Measurements from ENCODE around the gene RHBDL3. TPM values are rescaled to one million over a fixed set of nuclear protein-coding genes. Genes with fewer than 3 reads are reported as not detected.

Gene RHBDL3
- total RNA-seq, 1 experiment from 2014 or later = not detected

GRCh38 chr17:32239456-32239855 lies 26.2 kb upstream of the RHBDL3 start:
- H3K27me3 ChIP-seq (ENCODE audit: insufficient read depth, low read depth) = no peaks in the 10 kb centered on the region
- no peak for DNase-seq
- intact Hi-C loops (cut with micrococcal nuclease; ENCODE audit: unreplicated experiment) = no loop called here
- H3K9me2 ChIP-seq (ENCODE audit: insufficient read depth) = no peaks in the 10 kb centered on the region
- no peak overlapping the region for H3K4me3 ChIP-seq
- no peaks in the 10 kb centered on the region for H3F3A ChIP-seq (ENCODE audit: insufficient read depth, low read depth)
- no TSS peak for BruUV-seq (replicated peaks)
- no peaks in the 10 kb centered on the region for H3K79me2 ChIP-seq (ENCODE audit: low read depth)
- H4K20me1 ChIP-seq (ENCODE audit: insufficient read depth) = no peaks in the 10 kb centered on the region
- H3K9me3 ChIP-seq (ENCODE audit: insufficient read depth, low read depth) = no peaks in the 10 kb centered on the region
- H3K27ac ChIP-seq = no peak overlapping the region
- H3K4me1 ChIP-seq (replicated peaks; ENCODE audit: insufficient read depth) = no peaks in the 10 kb centered on the region
- no peak for TF ChIP-seq EZH2 (IDR thresholded peaks at IDR 0.05; ENCODE audit: low read depth)
- TF ChIP-seq CTCF (conservative IDR thresholded peaks at IDR 0.05) = no peak
- H3K4me2 ChIP-seq = no peak overlapping the region
- no peaks in the 10 kb centered on the region for H3K36me3 ChIP-seq (ENCODE audit: low read depth)
- no peak overlapping the region for H2AFZ ChIP-seq
- POLR2A ChIA-PET (ENCODE audit: unreplicated experiment) = no interaction called here
- CTCF ChIA-PET = no interaction called here

- no peak for TF ChIP-seq CTCF (conservative IDR thresholded peaks at IDR 0.05)
- TF ChIP-seq EZH2 (IDR thresholded peaks at IDR 0.05; ENCODE audit: low read depth) = no peak
- no peak overlapping the region for H2AFZ ChIP-seq
- no peaks in the 10 kb centered on the region for H3K9me2 ChIP-seq (ENCODE audit: insufficient read depth)
- no peaks in the 10 kb centered on the region for H3F3A ChIP-seq (ENCODE audit: insufficient read depth, low read depth)
- no peaks in the 10 kb centered on the region for H3K4me1 ChIP-seq (replicated peaks; ENCODE audit: insufficient read depth)
- ChIA-PET POLR2A (ENCODE audit: unreplicated experiment) (no interaction called here), CTCF (no interaction called here)
- H3K27me3 ChIP-seq (ENCODE audit: insufficient read depth, low read depth) = no peaks in the 10 kb centered on the region
- intact Hi-C loops (cut with micrococcal nuclease; ENCODE audit: unreplicated experiment) = no loop called here
- H4K20me1 ChIP-seq (ENCODE audit: insufficient read depth) = no peaks in the 10 kb centered on the region
- no peaks in the 10 kb centered on the region for H3K9me3 ChIP-seq (ENCODE audit: insufficient read depth, low read depth)
- H3K4me2 ChIP-seq = no peak overlapping the region
- no peak overlapping the region for H3K4me3 ChIP-seq
- no peak for DNase-seq
- H3K36me3 ChIP-seq (ENCODE audit: low read depth) = no peaks in the 10 kb centered on the region
- BruUV-seq (replicated peaks) = no TSS peak
- H3K79me2 ChIP-seq (ENCODE audit: low read depth) = no peaks in the 10 kb centered on the region
- no peak overlapping the region for H3K27ac ChIP-seq
Observed at GRCh38 chr17:32240750-32241149, 24.9 kb upstream of the RHBDL3 start.

- Histone ChIP-seq H3K4me3 (no peak overlapping the region), H3K9me2 (ENCODE audit: insufficient read depth) (no peaks in the 10 kb centered on the region), H3F3A (ENCODE audit: insufficient read depth, low read depth) (no peaks in the 10 kb centered on the region), H3K36me3 (ENCODE audit: low read depth) (no peaks in the 10 kb centered on the region), H3K79me2 (ENCODE audit: low read depth) (no peaks in the 10 kb centered on the region), H3K27me3 (ENCODE audit: insufficient read depth, low read depth) (no peaks in the 10 kb centered on the region), H4K20me1 (ENCODE audit: insufficient read depth) (no peaks in the 10 kb centered on the region), H3K27ac (no peak overlapping the region), H2AFZ (no peak overlapping the region), H3K4me1 (replicated peaks; ENCODE audit: insufficient read depth) (no peaks in the 10 kb centered on the region), H3K9me3 (ENCODE audit: insufficient read depth, low read depth) (no peaks in the 10 kb centered on the region), H3K4me2 (no peak overlapping the region)
- POLR2A ChIA-PET (ENCODE audit: unreplicated experiment) = no interaction called here
- TF ChIP-seq CTCF (conservative IDR thresholded peaks at IDR 0.05) (no peak), EZH2 (IDR thresholded peaks at IDR 0.05; ENCODE audit: low read depth) (no peak)
- BruUV-seq (replicated peaks) = no TSS peak
- intact Hi-C loops (cut with micrococcal nuclease; ENCODE audit: unreplicated experiment) = no loop called here
- CTCF ChIA-PET = no interaction called here
- DNase-seq = no peak
Observed at GRCh38 chr17:32241640-32242039, 24.0 kb upstream of the RHBDL3 start.

Measured in PC-9 (cell line).